ENCODE measurements around the gene COL16A1.
A peak's percentile ranks its signal among the peaks of the same experiment; 100 is the strongest.

Gene COL16A1

GRCh38 chr1:31644560-31645273 is 59.1 kb downstream of the COL16A1 start, which contains the start of gene PEF1:
TSS of gene PEF1 (minus strand) at chr1:31644876. CDS start at chr1:31644864, 12 bp downstream.
- peak; percentile 100 for DNase-seq

- DNase-seq, result no peak
Observed at GRCh38 chr1:31643976-31644559, 59.7 kb downstream of the COL16A1 start.

GRCh38 chr1:31642897-31643296 is 60.9 kb downstream of the COL16A1 start:
- DNase-seq, result no peak

GRCh38 chr1:31642366-31642765 is 61.5 kb downstream of the COL16A1 start:
- no peak for DNase-seq

- no peak for DNase-seq
Observed at GRCh38 chr1:31640964-31641363, 62.9 kb downstream of the COL16A1 start.

GRCh38 chr1:31640179-31640578 is 63.6 kb downstream of the COL16A1 start:
- DNase-seq, result no peak

GRCh38 chr1:31639543-31639942 is 64.3 kb downstream of the COL16A1 start:
- DNase-seq, result no peak

- no peak for DNase-seq
Observed at GRCh38 chr1:31637915-31638673, 65.7 kb downstream of the COL16A1 start.

- peak; percentile 76 for DNase-seq
Observed at GRCh38 chr1:31633117-31633516, 70.7 kb downstream of the COL16A1 start.

- no peak for DNase-seq
Observed at GRCh38 chr1:31632649-31633048, 71.2 kb downstream of the COL16A1 start.

GRCh38 chr1:31628931-31629556 is 74.8 kb downstream of the COL16A1 start:
- DNase-seq, result no peak

GRCh38 chr1:31627930-31628559 is 75.8 kb downstream of the COL16A1 start:
- no peak for DNase-seq

GRCh38 chr1:31627301-31627929 is 76.4 kb downstream of the COL16A1 start:
- DNase-seq, result no peak

GRCh38 chr1:31626223-31627207 is 77.3 kb downstream of the COL16A1 start:
- no peak for DNase-seq

GRCh38 chr1:31625561-31626222 is 78.1 kb downstream of the COL16A1 start:
- DNase-seq, result no peak

- no peak for DNase-seq
Observed at GRCh38 chr1:31624731-31625514, 78.9 kb downstream of the COL16A1 start.

- no peak for DNase-seq
Observed at GRCh38 chr1:31624309-31624708, 79.5 kb downstream of the COL16A1 start.

GRCh38 chr1:31623365-31623764 is 80.5 kb downstream of the COL16A1 start:
- DNase-seq, result no peak

- no peak for DNase-seq
Observed at GRCh38 chr1:31621847-31622730, 81.7 kb downstream of the COL16A1 start.
